ENCODE measurements around the gene TMEM97.
"Not testable (repeated sequence)": the region's sequence is repeated elsewhere in the genome, so short reads cannot be mapped to it uniquely, and the experiment has no call there.

Gene TMEM97

DNA sequence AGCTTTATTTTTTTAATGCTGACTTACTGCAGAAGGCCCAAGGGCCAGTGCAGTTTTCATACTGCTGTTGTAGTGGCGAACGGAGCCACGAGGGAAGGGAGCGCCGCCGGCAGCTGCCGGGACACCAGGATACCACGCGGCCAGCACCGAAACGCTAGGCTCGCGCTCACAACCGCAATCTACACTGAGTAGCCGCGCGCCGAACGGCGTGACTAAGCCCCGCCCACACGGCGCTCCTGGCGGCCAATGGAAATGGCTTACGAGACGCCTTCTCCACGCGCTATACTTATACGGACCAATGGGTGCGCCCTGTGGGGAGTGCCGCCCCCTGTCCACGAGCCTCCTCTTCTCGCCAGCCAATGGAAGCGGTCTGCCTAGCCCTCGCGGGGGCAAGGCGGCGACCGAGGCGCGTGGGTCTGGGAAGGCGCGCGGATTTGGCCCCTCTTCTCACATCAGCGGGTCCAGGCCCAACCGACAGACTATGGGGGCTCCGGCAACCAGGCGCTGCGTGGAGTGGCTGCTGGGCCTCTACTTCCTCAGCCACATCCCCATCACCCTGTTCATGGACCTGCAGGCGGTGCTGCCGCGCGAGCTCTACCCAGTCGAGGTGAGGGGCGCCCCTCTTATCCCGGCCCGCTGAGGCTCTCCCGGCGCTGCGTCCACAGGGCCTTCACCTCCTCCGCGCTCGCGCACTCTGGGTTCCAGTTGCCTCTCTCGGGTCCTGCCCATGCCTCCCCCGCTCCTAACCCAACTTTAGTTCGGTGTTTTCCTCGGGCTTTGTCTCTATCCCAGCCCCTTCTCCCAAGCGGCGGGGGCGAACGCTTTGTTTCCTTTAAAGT, at the start of gene TMEM97:
Gene TMEM97 (plus strand): TSS at position 442 of the 839 bp plus-strand sequence. CDS start 40 bp downstream, at position 482.
- DNase-seq: peak; percentile 94

GRCh38 chr17:28270055-28270454, 48.9 kb upstream of the TMEM97 start:
- no peak for DNase-seq

DNA sequence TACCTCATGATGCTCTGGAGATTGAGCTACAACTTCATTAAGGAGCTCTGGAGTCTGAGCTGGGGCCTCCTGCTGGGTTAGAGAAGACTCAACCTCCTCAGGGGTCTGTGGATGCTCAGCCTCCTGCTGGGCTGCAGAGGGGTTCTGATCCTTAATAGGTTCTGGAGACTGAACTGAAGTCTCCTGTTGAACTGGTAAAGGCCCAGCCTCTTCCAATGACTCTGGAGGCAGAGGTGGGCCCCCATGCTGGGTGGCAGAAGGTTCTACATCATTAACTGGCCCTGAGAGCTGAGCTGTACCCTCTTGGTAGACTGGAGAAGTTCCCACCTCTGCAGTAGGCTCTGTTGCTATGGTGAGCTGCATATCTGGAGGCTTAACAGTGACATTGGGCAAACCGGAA, 48.1 kb upstream of the TMEM97 start:
- no peak for DNase-seq

DNA sequence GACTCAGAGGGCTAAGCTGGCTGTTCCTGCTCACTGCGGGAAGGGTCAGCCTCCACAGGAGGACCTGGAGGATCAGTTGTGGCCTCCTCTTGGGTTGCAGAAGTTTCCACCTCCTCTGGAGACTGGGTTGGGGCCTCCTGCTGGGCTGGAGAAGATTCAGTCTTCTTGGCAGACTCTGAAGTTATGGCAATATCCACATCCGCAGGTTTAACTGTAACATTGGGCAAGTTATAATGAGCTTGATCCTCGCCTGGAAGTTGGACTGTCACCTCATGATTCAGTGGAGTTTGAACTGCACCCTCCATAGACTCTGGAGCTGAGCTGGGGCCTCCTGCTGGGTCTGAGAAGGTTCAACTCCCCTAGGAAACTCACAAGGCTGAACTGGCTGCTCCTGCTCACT, 47.6 kb upstream of the TMEM97 start:
- no peak for DNase-seq

DNA sequence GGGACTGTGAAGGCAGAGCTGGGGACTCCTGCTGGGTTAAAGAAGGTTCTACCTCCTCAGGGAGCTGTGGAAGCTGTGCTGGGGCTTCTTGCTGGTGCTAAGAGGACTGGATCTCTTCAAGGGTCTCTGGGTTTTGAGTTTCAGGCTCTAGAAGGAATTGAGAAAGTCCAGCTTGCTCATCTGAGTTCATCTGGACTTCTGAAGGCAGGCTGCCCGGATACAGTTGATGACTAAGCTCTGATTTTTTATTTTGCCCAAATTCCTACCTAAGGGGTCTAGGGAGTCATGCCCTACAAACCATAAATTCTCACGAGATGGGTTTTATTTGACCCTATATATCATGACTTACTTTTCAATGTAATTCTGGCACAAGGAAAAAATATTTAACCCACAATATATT, 46.8 kb upstream of the TMEM97 start:
- DNase-seq: no peak

GRCh38 chr17:28273341-28273740, 45.7 kb upstream of the TMEM97 start:
- DNase-seq: not testable (repeated sequence)

GRCh38 chr17:28274591-28275265, 44.3 kb upstream of the TMEM97 start:
- no peak for DNase-seq

DNA sequence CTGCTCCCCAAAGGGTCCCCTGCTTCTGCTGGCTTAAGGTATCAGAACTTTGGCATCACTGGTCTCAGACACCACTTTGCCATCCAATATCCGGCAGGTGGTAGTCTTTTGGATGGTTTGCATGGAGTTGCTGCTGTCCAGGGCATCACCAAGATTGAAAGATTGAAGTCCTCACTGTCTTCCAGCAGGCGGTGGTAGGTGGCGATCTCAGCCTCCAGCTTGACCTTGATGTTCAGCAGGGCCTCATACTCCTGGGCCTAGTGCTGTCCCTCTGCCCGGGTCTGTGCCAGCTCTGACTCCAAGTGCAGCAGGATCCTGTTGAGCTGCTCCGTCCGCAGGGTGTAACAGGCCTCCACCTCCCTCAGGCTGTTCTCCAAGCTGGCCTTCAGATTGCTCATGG, 43.0 kb upstream of the TMEM97 start:
- DNase-seq: no peak

- DNase-seq: no peak
These were observed 39.6 kb upstream of the TMEM97 start for GRCh38 chr17:28279411-28279810.

DNA sequence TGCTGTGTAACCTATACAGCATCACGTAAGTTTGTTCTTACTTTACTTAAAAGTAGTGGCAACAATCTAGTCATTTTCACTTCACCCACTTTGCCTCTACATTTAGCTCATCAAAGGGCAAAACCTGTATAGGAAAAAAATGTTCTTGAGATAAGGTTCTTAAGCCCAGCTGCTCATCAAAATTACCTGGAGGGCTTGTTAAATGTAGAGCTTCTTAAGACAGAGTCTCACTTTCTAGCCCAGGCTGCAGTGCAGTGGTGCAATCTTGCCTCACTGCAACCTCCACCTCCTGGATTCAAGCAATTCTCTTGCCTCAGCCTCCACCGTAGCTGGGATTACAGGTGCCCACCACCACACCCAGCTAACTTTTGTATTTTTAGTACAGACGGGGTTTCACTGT, 38.2 kb upstream of the TMEM97 start:
- DNase-seq: no peak

GRCh38 chr17:28282596-28282995, 36.4 kb upstream of the TMEM97 start:
- DNase-seq: no peak

- no peak for DNase-seq
These were observed 33.0 kb upstream of the TMEM97 start for GRCh38 chr17:28285965-28286364.

DNA sequence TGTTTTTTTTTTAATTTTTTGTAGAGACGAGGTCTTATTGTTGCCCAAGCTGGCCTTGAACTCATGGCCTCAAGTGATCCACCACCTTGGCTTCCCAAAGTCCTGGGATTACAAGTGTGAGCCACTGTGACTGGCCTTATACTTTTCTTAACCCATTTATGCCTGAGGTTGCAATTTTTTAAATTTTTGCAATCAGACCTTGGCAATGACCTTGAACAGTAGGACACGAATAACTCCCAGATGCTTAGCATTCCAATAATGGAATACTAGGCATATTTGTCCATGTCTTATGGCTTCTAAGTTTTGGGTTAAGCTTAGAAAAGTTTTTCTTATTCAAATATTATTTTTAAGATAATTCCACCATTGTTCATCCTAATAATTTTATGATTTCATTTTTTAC, 28.3 kb upstream of the TMEM97 start:
- no peak for DNase-seq

DNA sequence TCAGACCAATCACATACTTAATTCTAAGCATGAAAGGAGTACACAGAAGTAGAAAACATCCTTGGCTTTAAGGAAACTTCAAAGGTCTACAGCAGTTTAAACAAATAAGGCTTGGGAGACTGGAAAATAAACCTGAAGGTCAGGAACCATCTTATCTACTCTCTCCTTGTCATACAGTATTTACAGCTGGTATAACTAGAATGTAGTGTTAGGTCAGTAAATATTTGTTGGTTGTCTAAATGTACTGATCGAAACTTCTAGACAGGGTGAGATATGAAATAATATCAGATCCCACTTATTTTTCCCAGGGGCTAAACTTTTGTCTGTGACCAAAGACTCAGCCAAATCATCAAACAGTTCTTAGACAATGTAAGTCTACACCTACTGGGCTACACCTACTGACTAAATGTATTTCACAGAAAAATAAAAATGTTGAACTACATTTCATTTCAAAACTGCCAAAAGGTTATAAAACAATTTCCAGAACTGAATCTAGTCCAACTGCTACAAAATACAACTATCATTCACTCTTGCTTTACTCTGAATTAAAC, 27.1 kb upstream of the TMEM97 start:
- DNase-seq: no peak

DNA sequence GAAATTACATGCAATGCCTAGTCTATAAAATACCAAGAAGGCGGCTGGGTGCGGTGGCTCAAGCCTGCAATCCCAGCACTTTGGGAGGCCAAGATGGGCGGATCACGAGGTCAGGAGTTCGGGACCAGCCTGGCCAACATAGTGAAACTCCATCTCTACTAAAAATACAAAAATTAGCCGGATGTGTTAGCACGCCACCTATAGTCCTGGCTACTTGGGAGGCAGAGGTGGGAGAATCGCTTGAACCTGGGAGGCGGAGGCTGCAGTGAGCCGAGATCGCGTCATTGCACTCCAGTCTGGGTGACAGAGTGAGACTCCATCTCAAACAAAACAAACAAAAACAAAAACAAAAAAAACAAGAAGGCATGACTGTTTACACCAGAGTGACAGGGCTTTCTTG, 26.1 kb upstream of the TMEM97 start:
- DNase-seq: not testable (repeated sequence)

DNA sequence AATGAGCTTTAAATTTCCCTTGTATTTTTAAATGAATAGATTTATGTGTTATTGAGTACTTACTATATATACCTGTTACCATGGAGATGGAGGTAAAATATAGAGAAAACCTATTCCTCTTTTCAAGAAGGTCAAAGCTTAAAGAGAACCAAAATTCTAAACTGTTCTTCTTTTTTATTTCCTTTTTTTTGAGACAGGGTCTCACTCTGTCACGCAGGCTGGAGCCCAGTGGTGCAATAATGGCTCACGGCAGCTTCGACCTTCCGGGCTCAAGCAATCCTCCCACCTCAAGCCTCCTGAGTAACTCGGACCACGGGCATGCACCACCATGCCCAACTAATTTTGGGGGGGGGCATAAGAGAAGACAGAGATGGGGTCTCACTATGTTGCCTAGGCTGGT, 25.0 kb upstream of the TMEM97 start:
- DNase-seq: no peak

DNA sequence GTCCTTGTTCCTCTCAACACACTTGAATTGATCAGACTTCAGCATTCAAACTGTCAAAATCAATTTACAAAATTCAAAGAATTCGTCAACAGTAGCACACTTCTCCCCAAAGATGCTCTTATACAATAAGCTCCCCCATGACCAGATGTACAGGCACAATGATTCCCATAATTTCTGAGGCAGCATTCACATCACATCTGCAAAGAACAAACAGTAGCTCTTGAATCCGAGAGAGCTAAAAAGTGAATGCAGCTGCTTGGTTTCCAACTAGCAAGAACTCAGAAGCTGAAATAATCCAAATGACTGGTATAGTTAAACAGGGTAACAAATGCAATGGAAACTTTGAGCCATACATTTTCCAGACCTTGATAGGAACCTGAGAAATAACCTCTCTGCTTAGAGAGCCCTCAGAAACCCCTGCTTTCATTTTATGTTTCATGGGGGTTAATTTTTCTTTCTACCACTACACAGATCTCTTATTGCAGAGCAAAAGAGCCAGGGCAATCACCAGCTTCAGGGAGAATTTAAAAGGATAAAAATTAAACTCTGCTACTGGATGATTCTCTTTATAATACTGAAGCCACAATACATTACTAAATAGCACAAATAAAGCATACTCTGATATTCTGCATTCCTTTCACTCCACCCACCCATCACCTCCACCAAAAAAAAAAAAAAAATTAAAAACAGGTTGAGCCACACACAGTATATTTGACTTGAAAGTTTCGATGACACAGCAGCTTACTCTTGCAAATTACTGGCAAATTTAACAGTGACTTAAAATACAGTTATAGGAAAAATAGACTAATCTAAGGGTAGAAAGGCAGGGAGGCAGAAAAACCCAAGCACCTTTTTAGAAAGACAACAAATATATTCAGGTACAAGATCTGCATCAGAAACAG, 23.1 kb upstream of the TMEM97 start:
- DNase-seq: no peak

GRCh38 chr17:28298449-28298848, 20.6 kb upstream of the TMEM97 start:
- DNase-seq: no peak

DNA sequence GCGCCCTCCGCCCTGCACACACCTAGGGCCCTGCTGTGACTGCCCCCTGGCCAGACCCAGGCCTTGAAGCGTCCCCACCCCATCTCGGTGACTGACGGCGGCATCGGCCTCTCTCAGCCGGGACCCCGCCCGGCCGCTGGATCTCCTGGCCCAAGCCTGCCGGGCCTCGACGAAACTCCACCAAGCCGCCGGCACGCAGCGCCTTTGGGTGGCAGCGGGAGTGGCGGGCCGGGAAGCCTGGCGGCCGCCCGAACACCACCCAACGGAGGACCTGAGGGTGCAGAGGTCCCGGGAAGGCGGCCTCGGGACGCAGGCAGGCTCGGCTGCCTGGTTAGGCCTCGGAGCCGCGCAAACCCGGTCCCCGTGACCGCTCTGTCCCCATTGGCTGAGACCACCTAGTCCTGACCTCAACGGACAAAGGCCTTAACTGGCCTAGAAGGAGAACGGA, 12.0 kb upstream of the TMEM97 start:
- no peak for DNase-seq

DNA sequence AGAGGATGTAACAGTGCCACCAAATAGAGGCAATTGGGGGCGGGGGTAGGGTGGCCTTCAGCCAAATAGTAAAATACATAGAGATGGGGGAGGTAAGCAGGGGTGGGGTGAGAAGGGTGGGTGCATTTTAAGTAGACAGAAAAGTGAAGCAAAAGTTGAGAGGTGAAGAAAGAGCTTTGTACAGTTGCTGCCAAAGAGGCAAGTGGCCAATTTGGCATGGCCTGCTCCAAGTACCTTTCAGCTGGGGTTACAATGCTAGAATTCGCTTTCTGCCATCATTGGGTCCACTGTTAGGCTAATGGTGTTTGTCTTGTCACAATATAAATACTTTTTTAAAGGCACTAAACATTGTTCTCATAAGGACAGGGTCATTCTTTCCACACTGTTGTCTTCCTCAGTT, 5.2 kb upstream of the TMEM97 start:
- no peak for DNase-seq

GRCh38 chr17:28315846-28316705, 2.9 kb upstream of the TMEM97 start:
- DNase-seq: no peak

Data from activated CD4-positive, alpha-beta T cell treated with anti-CD3 and anti-CD28 coated beads, Interleukin-2, amount 50 U/mL, for 1 hour (primary cell).